ENCODE data around the gene LMAN1L. TPM values are rescaled to one million over a fixed set of nuclear protein-coding genes. Genes with fewer than 3 reads are reported as not detected.
A peak's percentile ranks its signal among the peaks of the same experiment; 100 is the strongest.

Gene LMAN1L
- total RNA-seq, 3 donors from 2014 or later: 0.15 TPM; not detected in 2

DNA sequence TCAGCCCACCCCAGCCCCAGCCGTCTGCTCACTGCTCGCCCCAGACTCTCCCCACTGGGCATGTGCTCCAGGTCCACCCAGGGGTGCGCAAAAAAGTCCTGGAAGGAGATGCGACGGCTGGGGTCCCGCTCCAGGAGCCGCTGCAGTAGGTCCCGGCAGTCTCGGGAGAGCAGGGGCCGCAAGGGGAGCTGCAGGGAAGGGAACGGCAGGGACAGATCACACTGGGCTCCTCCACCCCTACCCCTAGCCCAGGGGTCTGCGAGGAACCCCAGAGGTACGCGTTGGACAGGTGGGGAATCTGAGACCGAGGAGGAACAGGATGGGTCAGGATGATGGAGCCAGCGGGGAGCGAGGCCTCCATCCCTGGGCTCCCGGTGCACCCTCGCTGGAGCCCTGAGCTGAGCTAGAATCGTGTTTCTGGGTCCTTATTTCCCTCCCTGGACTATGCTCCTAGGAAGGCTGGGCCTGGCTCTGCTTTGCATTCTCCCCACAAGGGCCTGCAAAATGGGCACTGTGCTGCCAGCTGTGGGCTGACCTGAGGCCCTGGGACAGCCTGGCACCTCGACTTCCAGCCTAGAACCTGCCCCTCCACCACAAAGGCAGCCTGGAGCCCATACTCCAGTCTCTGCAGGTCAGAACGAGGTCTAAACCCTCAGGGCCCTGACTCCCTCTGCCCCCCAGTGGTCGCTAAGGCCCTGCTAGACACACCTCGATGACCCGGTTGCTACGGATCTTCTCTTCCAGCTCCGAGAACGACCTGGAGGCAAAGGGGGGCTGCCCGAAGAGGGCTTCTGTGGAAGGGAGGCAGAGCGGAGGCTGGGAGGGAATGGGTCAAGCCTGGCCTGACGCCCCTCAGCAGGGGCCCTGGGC, 27.1 kb downstream of the LMAN1L start:
- Histone ChIP-seq H3K4me1 (peaks cover 0 to 12% of the 10 kb centered on the region in 2 donors), H3K27me3 (no peaks in the 10 kb centered on the region), H3K9me3 (no peaks in the 10 kb centered on the region), H3K4me3 (no peak overlapping the region), H3K36me3 (no peaks in the 10 kb centered on the region), H3K27ac (no peak overlapping the region)
- DNase-seq (ENCODE audit: low spot score in 2 of 2): no peak
- no peak for TF ChIP-seq POLR2A (IDR thresholded peaks at IDR 0.05)
- no peak for TF ChIP-seq POLR2AphosphoS5 (IDR thresholded peaks at IDR 0.05)
- TF ChIP-seq, protein P1, sequence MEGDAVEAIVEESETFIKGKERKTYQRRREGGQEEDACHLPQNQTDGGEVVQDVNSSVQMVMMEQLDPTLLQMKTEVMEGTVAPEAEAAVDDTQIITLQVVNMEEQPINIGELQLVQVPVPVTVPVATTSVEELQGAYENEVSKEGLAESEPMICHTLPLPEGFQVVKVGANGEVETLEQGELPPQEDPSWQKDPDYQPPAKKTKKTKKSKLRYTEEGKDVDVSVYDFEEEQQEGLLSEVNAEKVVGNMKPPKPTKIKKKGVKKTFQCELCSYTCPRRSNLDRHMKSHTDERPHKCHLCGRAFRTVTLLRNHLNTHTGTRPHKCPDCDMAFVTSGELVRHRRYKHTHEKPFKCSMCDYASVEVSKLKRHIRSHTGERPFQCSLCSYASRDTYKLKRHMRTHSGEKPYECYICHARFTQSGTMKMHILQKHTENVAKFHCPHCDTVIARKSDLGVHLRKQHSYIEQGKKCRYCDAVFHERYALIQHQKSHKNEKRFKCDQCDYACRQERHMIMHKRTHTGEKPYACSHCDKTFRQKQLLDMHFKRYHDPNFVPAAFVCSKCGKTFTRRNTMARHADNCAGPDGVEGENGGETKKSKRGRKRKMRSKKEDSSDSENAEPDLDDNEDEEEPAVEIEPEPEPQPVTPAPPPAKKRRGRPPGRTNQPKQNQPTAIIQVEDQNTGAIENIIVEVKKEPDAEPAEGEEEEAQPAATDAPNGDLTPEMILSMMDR (IDR thresholded peaks at IDR 0.05): no peak
- intact Hi-C loops (cut with DNase I; ENCODE audit: low total_unique reads): no loop called here

DNA sequence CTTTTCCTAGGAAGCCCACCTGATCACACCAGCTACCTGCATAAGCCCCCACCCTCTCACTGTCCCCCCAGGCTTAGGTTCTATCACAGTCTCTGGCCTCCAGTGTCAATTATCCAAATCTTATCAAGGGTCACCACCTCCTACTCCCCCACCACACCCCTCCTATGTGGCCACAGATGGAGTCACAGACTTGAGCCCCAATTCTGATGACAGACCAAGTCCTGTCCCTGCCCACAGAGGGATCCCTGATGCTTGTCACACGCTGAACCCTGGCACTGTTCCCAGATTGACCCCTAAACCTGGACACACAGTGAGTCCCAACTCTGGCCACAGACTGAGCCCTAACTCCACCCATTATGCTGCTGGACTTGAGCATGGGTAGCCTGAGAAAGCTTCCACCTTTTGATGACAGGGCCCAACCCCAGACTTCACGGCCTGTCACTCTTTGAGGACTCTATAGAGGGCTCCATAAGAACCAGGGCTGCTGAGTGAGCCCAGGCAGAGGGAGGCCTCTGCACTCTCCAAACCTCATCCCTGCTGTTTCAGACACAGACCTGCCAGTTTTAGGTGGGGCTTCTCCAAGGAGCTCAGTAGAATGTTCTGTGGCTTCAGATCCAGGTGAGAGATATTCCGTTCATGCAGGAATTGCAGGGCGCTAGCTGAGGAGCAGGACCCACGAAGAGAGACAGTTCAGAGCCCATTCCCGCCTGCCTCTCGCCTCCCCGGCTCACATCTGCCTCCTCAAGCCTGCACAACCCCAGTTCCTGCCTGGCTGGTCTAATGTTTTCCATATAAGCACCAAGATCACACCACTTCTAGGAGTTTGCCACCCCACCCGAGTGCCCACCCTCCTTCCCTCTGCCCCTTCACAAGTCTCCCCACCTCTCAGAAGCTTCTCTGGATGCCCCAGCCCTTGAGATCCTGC, 28.5 kb downstream of the LMAN1L start:
- H3K27ac ChIP-seq: no peak overlapping the region
- TF ChIP-seq, protein P1 (IDR thresholded peaks at IDR 0.05): no peak
- no peak for TF ChIP-seq POLR2A (IDR thresholded peaks at IDR 0.05)
- TF ChIP-seq POLR2AphosphoS5 (IDR thresholded peaks at IDR 0.05): no peak
- no peaks in the 10 kb centered on the region for H3K27me3 ChIP-seq
- H3K36me3 ChIP-seq: no peaks in the 10 kb centered on the region
- H3K9me3 ChIP-seq: no peaks in the 10 kb centered on the region
- intact Hi-C loops (cut with DNase I; ENCODE audit: low total_unique reads): no loop called here
- H3K4me3 ChIP-seq: no peak overlapping the region
- DNase-seq (ENCODE audit: low spot score in 2 of 2): no peak
- H3K4me1 ChIP-seq: peaks cover 0 to 12% of the 10 kb centered on the region in 2 donors

DNA sequence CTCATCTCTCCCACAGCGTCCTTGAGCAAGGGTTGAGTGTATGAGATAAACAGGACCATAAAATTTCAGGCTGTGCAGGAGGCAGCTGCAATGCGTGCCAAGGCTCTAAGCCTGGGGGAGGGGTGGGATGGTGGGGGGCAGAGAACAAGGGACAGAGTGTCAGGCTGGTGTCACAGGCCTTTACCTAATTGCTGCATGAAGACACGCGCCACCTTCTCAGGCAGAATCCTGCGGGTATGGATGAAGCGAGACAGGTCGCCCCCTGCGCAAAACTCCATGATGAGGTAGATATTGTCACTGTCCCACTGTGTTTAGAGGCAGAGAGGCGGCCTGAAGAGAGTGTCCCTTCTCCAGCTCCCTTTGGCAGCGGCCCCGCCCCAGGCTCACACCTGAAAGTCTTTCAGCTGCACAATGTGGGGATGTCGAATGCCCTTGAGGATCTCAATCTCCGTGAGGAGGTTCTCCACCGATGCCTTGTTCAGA, 29.3 kb downstream of the LMAN1L start:
- intact Hi-C loops (cut with DNase I; ENCODE audit: low total_unique reads): no loop called here
- peak overlapping the region; percentile 87 to 94 (median 89) for H3K4me3 ChIP-seq
- TF ChIP-seq POLR2A (IDR thresholded peaks at IDR 0.05) (no peak), POLR2AphosphoS5 (IDR thresholded peaks at IDR 0.05) (no peak)
- TF ChIP-seq, protein P1 (IDR thresholded peaks at IDR 0.05): no peak
- no peak for DNase-seq (ENCODE audit: low spot score in 2 of 2)
- no peak overlapping the region for H3K27ac ChIP-seq
- H3K9me3 ChIP-seq: no peaks in the 10 kb centered on the region
- no peaks in the 10 kb centered on the region for H3K27me3 ChIP-seq
- peaks cover 0 to 12% of the 10 kb centered on the region in 2 donors for H3K4me1 ChIP-seq
- H3K36me3 ChIP-seq: no peaks in the 10 kb centered on the region

DNA sequence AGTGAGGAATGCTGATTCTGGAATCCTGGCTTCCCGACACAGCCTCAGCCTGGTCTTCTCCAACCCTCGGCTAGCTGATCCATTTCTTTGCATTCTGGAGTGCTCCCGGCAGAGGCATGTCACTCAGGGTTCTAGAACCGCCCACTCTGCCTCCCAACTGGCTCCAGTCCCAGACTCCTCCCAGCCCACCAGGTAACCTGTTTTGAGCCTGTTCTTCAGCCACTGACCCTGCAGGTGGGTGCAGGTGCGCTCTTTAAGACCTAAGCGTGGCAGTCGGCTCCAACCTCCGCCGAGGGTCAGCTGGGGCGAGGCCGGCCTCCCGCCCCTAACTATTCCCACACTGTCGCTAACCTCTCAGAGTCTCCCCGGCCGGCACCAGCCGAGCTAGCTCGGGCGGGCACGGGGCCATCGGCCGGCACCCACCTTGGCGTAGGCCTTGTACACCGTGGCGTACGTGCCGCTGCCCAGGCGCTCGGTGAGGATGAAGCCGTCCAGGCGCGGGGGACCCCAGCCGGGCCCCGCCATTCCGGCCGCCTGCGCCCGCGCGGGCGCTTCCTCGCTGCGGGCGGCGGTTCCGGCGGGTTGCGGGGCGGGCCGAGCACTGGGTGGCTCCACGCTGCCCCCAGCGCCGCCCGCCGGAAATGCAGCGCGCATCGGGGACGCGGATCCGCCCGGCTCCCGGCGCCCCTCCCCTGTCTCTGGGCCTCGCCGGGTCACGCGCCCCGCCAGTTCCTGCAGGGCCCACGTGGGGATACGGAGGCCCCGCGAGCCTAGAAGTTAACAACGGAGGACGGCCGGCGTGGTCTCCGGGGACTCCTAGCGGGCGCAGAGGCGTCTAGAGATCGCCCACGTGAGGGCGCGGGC, 30.2 kb downstream of the LMAN1L start, which contains the start of gene ULK3:
Gene ULK3, minus strand, starts transcription at position 576 of the 864 bp plus-strand sequence. Its CDS starts 51 bp downstream, at position 525.
- Histone ChIP-seq H3K9me3 (no peaks in the 10 kb centered on the region), H3K4me3 (peak within 1 kb of the TSS; percentile 87 to 94 (median 89)), H3K27me3 (no peaks in the 10 kb centered on the region), H3K4me1 (peaks cover 0 to 12% of the 10 kb centered on the region in 2 donors), H3K27ac (peak within 1 kb of the TSS; percentile 86 to 93), H3K36me3 (no peaks in the 10 kb centered on the region)
- intact Hi-C loops (cut with DNase I; ENCODE audit: low total_unique reads): no loop called here
- DNase-seq (ENCODE audit: low spot score in 2 of 2): peak; percentile 81 to 89
- TF ChIP-seq, protein P1 (IDR thresholded peaks at IDR 0.05): peak in 2 of 3 donors; percentile 46 to 85
- TF ChIP-seq POLR2A (IDR thresholded peaks at IDR 0.05) (no peak), POLR2AphosphoS5 (IDR thresholded peaks at IDR 0.05) (peak; percentile 49 to 67 (median 59))

Measured in breast epithelium (tissue), 4 donors.